ENCODE data around the gene RHEB.

The RHEB gene

GRCh38 chr7:151444632-151445031, 75.1 kb downstream of the RHEB start:
- no peak for DNase-seq

GRCh38 chr7:151442776-151443496, 76.8 kb downstream of the RHEB start:
- no peak for DNase-seq

GRCh38 chr7:151440799-151441445, 78.8 kb downstream of the RHEB start:
- peak; percentile 71 for DNase-seq

- peak; percentile 78 for DNase-seq
Measured at GRCh38 chr7:151439855-151440798, 79.6 kb downstream of the RHEB start, which contains the start of gene CRYGN. TSS of gene CRYGN (minus strand) at chr7:151440141. CDS start at chr7:151439917, 224 bp downstream.

- DNase-seq = no peak
Measured at GRCh38 chr7:151438864-151439601, 80.7 kb downstream of the RHEB start.

GRCh38 chr7:151437866-151438516, 81.7 kb downstream of the RHEB start:
- no peak for DNase-seq

GRCh38 chr7:151437159-151437553, 82.5 kb downstream of the RHEB start:
- peak; percentile 81 for DNase-seq

GRCh38 chr7:151436446-151437158, 83.1 kb downstream of the RHEB start:
- DNase-seq = peak; percentile 85

GRCh38 chr7:151435971-151436370, 83.7 kb downstream of the RHEB start:
- no peak for DNase-seq

GRCh38 chr7:151435103-151435916, 84.4 kb downstream of the RHEB start:
- no peak for DNase-seq

GRCh38 chr7:151434549-151434948, 85.1 kb downstream of the RHEB start:
- no peak for DNase-seq

GRCh38 chr7:151433721-151434400, 85.8 kb downstream of the RHEB start:
- DNase-seq = no peak

- DNase-seq = no peak
Measured at GRCh38 chr7:151432658-151433521, 86.8 kb downstream of the RHEB start.

GRCh38 chr7:151431768-151432311, 87.9 kb downstream of the RHEB start:
- no peak for DNase-seq

- DNase-seq = no peak
Measured at GRCh38 chr7:151431281-151431767, 88.4 kb downstream of the RHEB start.

GRCh38 chr7:151430391-151431205, 89.1 kb downstream of the RHEB start:
- DNase-seq = no peak

- DNase-seq = no peak
Measured at GRCh38 chr7:151429560-151430331, 89.9 kb downstream of the RHEB start.
